CD4-positive, alpha-beta T cell treated with Interleukin-17A for 1 hour (primary cell): ENCODE results near the gene MYPOP.
A peak's percentile ranks its signal among the peaks of the same experiment; 100 is the strongest.
"Not testable (repeated sequence)": the region's sequence is repeated elsewhere in the genome, so short reads cannot be mapped to it uniquely, and the experiment has no call there.

Experiments
- DNase-seq: peaks from one replicate; pipeline ENCODE4 v3.0.0-alpha.2; 2020

Gene MYPOP

GRCh38 chr19:45905011-45905410, 2.6 kb upstream of the MYPOP start:
- DNase-seq, result no peak

DNA sequence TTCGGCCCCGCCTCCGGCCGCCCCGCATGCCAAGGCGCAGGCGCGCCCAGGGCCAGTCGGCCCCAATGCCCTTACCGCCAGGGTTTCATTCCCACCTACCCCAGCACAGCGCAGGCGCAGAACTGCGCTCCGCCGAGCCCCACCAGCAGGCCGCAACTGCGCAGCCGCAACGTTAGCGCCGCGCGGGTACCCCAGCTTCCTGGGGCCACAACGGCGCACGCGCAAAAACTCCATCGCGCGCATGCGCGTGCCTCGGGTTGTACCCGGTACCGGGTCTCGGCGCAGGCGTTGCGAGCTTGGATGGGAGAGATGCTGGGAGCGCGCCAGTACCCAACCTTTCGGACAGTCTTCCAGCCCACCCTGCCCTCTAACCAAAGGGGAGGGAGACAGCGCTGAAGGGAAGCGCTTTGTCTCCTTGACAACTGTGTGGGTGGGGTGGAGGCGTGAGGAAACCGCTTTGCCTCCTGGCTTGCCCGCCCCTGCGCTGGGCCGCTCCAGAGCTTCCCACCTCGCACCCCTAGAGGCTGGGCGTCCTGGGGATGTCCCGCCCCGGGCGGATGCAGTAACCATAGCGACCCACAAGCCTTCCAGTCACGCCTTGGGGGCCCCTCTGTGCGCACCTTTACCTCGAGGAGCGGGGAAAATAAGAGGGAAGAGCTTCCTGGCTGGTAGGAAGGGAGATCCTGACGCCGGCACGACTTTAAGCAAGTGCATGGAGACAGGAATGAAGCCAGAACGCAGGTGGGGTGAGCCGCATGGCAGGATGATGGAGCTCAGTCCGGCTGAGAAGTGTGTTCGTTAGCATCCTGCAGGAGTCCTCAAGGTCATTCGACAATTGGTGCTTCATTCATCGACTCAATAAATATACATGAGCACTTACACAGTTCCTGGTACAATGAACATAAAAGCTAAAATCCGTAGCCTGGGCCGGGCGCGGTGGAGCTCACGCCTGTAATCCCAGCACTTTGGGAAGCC, 525 bp upstream of the MYPOP start:
- DNase-seq, result peak; percentile 99

- DNase-seq, result peak; percentile 30
These were observed 941 bp downstream of the MYPOP start for GRCh38 chr19:45901432-45901911.

DNA sequence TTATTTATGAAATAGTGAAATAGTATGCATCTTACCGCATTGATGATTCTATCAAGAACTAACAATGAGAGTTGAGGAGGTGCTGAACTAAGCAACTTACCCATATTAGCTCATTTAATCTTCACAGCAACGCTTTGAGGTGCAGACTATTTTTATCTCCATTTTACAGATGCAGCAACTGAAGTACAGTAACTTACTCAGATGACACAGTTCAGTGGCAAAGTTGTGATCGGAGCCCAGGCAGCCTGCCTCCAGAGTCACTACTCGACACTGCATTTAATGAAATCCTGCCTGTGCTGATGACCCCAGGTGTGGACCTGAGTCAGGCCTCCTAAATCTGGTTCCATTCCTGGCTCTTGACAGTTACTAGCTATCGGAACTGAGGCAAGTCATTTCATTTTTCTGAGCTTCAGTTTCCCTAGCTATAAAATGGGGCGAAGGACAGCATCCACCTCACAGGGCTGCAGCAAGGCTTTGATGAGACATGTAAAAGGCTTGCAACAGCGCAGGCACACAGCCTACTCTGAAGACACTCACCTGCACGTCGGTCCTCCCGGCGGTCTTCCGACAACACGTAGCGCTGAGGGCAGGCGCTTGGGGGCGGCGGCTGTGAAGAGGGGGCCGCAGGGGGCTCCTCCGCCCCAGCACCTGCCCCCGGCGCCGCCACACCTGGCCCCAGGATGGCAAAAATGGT, 1.5 kb downstream of the MYPOP start:
- DNase-seq, result no peak

DNA sequence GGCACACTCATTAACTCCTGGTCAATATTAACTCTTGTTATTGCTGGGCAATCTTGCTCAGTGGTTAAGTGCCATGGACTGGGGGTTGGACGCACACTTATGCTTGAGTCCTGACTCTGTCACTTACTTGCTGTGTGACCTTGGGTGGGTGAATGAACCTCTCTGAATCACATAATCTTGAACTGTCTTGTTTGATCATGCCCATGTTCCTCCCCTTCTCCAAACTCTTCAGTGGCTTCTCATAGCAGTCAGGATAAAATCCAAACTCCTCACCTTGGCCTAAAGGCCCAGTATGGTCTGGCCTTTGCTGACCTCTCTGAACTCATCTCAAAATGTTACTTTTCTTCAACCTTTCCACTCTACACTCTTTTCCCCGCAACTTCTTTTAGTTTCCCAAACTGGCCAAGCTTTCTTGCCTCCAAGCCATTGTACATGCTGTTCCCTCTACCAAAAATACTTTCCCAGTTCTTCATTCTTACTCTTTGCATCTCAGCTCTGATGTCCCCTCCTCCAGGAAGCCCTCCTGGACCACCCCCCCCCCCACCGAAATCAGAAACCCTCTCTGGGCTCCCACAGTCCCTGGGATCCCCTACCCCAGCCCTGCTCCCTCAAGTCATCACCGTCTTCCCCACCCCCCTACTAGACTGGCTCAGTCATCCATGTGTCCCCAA, 2.4 kb downstream of the MYPOP start:
- no peak for DNase-seq

DNA sequence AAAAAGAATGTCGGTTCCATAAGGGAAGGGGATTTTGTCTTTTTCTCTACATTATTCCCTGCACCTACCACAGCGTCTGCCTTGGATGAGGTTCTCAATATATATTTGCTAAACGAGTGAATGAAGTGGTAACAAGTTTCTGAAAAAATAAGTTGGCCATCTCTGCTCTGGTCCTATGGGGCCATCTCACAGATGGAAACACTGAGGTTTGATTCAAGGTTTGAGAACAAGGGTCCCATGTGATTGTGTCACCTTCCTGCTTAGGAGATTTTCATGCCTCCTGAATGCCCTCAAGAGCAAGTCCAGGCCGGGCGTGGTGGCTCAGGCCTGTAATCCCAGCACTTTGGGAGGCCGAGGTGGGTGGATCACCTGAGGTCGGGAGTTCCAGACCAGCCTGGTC, 3.2 kb downstream of the MYPOP start:
- no peak for DNase-seq

GRCh38 chr19:45897261-45897812, 5.1 kb downstream of the MYPOP start:
- no peak for DNase-seq

DNA sequence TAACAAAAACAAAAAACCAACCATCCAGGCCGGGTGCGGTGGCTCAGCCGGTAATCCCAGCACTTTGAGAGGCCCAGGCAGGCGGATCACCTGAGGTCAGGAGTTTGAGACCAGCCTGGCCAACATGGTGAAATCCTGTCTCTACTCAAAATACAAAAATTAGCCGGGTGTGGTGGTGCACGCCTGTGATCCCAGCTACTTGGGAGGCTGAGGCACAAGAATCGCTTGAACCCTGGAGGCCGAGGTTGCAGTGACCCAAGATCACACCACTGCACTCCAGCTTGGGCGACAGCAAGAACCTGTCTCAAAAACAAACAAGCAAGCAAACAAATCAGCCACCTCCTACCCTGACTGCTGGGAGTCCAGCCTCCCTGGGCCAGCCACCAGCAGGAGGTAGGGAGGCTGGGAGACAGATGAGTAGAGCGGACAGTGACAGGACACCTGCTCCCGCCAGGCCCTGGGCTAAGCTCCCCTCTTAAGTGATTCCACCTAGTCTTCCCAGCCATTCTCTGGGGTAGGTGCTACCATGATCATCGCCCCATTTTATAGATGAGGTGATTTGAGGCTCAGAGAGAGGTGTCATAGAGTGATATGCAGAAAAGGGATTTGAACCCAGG, 6.3 kb downstream of the MYPOP start:
- not testable (repeated sequence) for DNase-seq

DNA sequence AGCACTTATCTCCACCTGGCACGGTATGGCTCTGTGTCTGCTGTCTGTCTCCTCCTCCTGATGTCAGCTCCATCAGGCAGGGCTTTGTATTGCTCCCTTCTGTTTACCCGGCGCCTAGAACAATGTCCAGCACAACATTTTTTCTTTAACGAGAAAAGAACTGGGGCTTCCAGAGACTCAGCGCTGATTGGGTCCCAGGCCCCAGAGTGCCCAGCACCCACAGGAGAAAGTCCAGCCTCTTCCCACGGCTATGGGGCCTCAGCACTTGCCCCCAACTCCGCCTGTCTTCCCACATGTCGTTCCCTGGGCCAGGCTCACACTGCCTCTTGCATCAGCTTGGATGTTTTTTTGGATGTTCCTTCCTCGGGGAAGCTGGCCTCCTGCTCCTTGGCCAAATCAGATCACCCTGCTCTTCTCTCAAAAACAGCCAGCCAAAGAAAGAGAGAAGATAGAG, 6.9 kb downstream of the MYPOP start:
- no peak for DNase-seq

GRCh38 chr19:45890877-45891276, 11.5 kb downstream of the MYPOP start:
- DNase-seq, result no peak

GRCh38 chr19:45889210-45889885, 13.1 kb downstream of the MYPOP start:
- DNase-seq, result no peak

DNA sequence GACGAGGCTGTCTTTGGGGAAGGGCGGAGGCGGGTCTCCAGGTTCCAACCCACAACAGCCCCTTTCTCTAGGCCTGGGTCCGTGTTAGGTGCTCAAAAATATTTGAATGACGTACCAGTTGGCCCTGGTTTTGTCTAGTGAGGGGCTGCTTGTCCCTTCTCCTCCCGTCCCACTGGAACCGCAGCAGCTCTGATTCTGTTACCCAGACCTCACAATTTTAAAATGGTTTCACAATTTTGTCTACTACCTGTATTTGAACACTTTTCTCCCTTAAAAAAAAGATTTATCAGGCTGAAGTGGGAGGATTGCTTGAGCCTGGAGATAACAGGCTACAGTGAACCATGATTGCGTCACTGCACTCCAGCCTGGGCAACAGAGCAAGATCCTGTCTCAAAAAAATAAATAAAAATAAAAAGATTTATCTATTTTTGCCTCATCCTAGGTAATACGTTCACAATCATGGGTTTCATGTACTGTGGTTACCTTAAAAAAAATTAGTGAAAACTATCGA, 15.2 kb downstream of the MYPOP start:
- no peak for DNase-seq

- peak; percentile 94 for DNase-seq
These were observed 15.8 kb downstream of the MYPOP start for GRCh38 chr19:45886427-45887199.

DNA sequence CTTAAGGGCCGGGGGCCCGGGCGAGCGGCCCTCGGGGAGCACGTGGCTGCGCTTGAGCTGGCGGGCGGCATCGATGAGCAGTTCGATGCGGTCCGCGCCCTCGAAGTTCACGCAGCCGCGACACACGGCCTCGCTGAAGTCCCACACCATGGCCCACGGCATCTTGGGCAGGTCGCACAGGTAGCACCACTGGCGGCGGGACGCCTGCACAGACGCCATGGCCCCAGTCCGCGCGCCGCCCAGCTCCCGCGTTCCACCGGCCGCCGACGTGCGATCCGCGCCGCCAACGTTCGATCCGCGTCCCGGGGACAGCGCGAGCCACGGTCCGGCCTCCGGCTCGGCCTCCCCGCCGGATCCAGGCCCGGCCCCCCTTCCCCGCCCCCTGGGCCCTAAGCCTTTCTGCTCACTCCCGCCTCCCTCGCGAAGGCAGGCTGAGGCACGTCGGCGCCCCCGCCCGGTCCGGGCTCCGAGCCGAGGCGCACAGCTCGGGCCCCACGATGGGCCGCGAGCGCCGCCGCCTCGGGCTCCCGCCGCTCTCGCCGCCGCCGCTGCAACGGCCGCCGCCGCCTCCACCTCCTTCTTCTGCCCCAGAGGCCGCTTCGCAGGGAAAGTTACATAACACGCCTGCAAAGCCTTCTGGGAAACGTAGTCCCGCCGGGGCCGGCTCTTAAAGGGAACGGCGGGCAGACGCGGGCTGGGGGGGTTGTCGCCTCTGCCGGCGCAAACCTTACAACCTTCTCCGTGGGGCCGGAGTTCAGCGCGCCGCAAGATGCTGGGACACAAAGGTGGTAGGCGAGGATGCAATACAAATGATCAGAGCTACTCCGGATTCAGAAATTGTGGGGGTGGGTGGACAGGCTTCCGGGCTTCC, 16.6 kb downstream of the MYPOP start, which contains the start of gene IRF2BP1:
IRF2BP1 (minus strand) TSS at position 586 of the 871 bp plus-strand sequence; CDS start at position 219, 367 bp downstream.
- peak; percentile 93 for DNase-seq

- DNase-seq, result no peak
These were observed 17.5 kb downstream of the MYPOP start for GRCh38 chr19:45884682-45885555.

DNA sequence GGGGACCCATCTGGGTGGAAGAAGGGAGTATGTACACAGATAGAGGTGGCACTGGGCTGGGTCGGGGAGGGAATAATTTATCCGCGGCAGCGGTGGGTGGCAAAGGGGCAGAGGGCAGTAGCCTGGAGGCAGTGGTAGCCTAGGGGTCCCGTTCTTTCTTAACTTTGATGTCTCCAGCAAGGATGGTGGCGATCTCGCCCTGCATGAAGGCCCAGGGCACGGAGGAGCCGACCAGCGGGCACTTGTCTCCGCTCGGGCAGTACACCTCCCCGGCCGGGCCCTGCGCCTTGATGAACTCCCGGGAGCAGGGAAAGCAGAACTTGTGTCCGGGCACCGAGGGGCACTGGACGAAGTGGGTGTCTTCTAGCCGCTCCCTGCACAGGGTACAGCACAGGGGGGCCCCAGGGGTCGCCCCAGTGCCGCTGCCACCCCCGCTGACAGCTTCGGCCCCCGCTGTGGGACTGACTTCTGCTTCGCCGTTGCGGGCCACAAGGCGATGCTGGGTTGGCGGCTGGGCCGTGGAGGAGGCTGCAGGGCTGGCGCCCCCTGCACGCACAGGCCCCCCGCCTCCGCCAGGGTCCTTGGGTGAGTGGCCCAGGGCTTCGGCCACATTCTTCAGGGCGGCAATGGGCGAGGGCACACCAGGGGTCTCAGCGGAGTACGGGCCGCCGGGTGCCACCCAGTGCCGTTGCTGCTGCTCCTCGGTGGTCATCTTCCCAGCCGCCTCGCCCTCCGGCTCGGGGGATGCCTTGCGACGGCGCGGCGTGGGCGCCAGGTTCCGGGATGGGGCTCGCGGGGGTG, 18.3 kb downstream of the MYPOP start:
- DNase-seq, result no peak

- DNase-seq, result no peak
These were observed 18.9 kb downstream of the MYPOP start for GRCh38 chr19:45883586-45883880.
